Suprapubic skin (tissue), 4 donors: Measurements from ENCODE around the gene ZNF740.

Experiments
- CTCF ChIP-seq, 2 donors: fragments of 200-600 bp in 1 of 2; fragments of 450-650 bp in 1 of 2; sonication (generic) in 1 of 2; IDR thresholded peaks; one replicate each; pipeline ENCODE4 v1.5.1; 2016 to 2019; ENCODE audit warnings: antibody characterized with exemption in 2 of 2, mild to moderate bottlenecking in 1 of 2, moderate library complexity in 1 of 2
- EP300 ChIP-seq: sonication (generic); formaldehyde crosslinking; IDR thresholded peaks from one replicate; pipeline ENCODE4 v1.6.1; 2017; ENCODE audit warnings: antibody characterized with exemption
- POLR2A ChIP-seq, 2 donors: fragments of 450-650 bp; IDR thresholded peaks; one replicate each; pipeline ENCODE4 v1.6.1; 2017; ENCODE audit warnings: antibody characterized with exemption in 2 of 2, mild to moderate bottlenecking in 2 of 2, moderate library complexity in 2 of 2
- POLR2AphosphoS5 ChIP-seq, 3 donors: sonication (generic); formaldehyde crosslinking; IDR thresholded peaks; one replicate each; pipeline ENCODE4 v1.6.1; 2017; ENCODE audit warnings: antibody characterized with exemption in 3 of 3

- TF ChIP-seq CTCF (IDR thresholded peaks at IDR 0.05) (no peak), EP300 (no peak), POLR2A (IDR thresholded peaks at IDR 0.05) (no peak), POLR2AphosphoS5 (IDR thresholded peaks at IDR 0.05) (no peak)
These were observed 26.5 kb downstream of the ZNF740 start, which contains the start of gene ITGB7 for GRCh38 chr12:53207042-53207441.
